ENCODE measurements around the gene KEL.

- TF ChIP-seq EZH2 (IDR thresholded peaks at IDR 0.05; ENCODE audit: borderline replicate concordance, low read depth, low read length, severe bottlenecking) (no peak), POLR2A (IDR thresholded peaks at IDR 0.05; ENCODE audit: low read depth, low read length) (no peak)
- TF ChIP-seq, protein P1, sequence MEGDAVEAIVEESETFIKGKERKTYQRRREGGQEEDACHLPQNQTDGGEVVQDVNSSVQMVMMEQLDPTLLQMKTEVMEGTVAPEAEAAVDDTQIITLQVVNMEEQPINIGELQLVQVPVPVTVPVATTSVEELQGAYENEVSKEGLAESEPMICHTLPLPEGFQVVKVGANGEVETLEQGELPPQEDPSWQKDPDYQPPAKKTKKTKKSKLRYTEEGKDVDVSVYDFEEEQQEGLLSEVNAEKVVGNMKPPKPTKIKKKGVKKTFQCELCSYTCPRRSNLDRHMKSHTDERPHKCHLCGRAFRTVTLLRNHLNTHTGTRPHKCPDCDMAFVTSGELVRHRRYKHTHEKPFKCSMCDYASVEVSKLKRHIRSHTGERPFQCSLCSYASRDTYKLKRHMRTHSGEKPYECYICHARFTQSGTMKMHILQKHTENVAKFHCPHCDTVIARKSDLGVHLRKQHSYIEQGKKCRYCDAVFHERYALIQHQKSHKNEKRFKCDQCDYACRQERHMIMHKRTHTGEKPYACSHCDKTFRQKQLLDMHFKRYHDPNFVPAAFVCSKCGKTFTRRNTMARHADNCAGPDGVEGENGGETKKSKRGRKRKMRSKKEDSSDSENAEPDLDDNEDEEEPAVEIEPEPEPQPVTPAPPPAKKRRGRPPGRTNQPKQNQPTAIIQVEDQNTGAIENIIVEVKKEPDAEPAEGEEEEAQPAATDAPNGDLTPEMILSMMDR (IDR thresholded peaks at IDR 0.05; ENCODE audit: extremely low read depth in 1 of 2, insufficient read depth in 1 of 2, low read depth in 1 of 2, low read length in 2 of 2): no peak
Observed at GRCh38 chr7:142904128-142904527, 58.0 kb downstream of the KEL start.
